Dedifferentiated amniotic fluid mesenchymal stem cell (primary cell): ENCODE results near the gene NFATC4.
"Not testable (repeated sequence)": the region's sequence is repeated elsewhere in the genome, so short reads cannot be mapped to it uniquely, and the experiment has no call there.

Experiments used
- DNase-seq: peaks from one replicate; pipeline ENCODE4 v3.0.0-alpha.2; 2016; ENCODE audit errors: extremely low spot score

NFATC4 gene

GRCh38 chr14:24339284-24340151, 28.5 kb upstream of the NFATC4 start, which contains the start of gene RIPK3:
Gene RIPK3, minus strand, starts transcription at chr14:24339991. Its CDS starts 165 bp downstream, at chr14:24339826.
- no peak for DNase-seq

- DNase-seq = no peak
These were observed 27.4 kb upstream of the NFATC4 start for GRCh38 chr14:24340606-24341005.

GRCh38 chr14:24342889-24343288, 25.1 kb upstream of the NFATC4 start:
- DNase-seq = no peak

- DNase-seq = no peak
These were observed 24.0 kb upstream of the NFATC4 start for GRCh38 chr14:24343795-24344660.

GRCh38 chr14:24347134-24347533, 20.9 kb upstream of the NFATC4 start:
- no peak for DNase-seq

GRCh38 chr14:24348186-24348585, 19.8 kb upstream of the NFATC4 start:
- DNase-seq = no peak

GRCh38 chr14:24349742-24350141, 18.2 kb upstream of the NFATC4 start:
- no peak for DNase-seq

GRCh38 chr14:24351517-24351916, 16.5 kb upstream of the NFATC4 start:
- peak; percentile 66 for DNase-seq

- DNase-seq = peak; percentile 38
These were observed 14.2 kb upstream of the NFATC4 start for GRCh38 chr14:24353559-24354481.

GRCh38 chr14:24354482-24354825, 13.5 kb upstream of the NFATC4 start:
- DNase-seq = not testable (repeated sequence)

GRCh38 chr14:24355009-24355408, 13.0 kb upstream of the NFATC4 start:
- DNase-seq = no peak

GRCh38 chr14:24356208-24356607, 11.8 kb upstream of the NFATC4 start:
- DNase-seq = no peak

GRCh38 chr14:24360281-24360680, 7.7 kb upstream of the NFATC4 start:
- no peak for DNase-seq

GRCh38 chr14:24361326-24361725, 6.7 kb upstream of the NFATC4 start:
- DNase-seq = no peak

GRCh38 chr14:24362241-24362960, 5.6 kb upstream of the NFATC4 start:
- no peak for DNase-seq

- DNase-seq = no peak
These were observed 4.6 kb upstream of the NFATC4 start for GRCh38 chr14:24363401-24363800.

- no peak for DNase-seq
These were observed 3.1 kb upstream of the NFATC4 start for GRCh38 chr14:24364841-24365240.

GRCh38 chr14:24365600-24366412, 2.2 kb upstream of the NFATC4 start:
- peak; percentile 89 for DNase-seq

GRCh38 chr14:24366413-24366720, 1.6 kb upstream of the NFATC4 start:
- DNase-seq = no peak
